HG02610 (cell line): ENCODE data around the gene PLN.

Experiments
- ATAC-seq: cut with Tn5 transposase; IDR thresholded peaks from one replicate; pipeline ENCODE4 v1.9.1; 2021; ENCODE audit warnings: mild to moderate bottlenecking, moderate library complexity; ENCODE audit not compliant: unreplicated experiment

The PLN gene

DNA sequence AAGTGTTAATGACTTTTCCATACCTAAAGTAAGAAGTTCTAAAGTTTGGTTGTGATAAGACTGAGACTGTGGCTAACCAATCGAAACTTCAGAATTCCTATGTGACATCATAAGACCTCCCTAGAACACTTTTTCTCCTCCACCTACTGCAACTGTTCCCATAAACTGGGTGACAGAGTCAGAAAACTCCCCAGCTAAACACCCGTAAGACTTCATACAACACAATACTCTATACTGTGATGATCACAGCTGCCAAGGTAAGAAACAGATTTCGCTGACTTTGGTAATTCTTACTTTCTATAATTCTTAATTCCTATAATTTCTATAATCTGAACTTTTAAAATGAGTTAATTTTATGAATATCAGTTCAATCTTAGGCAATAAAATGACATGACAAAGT lies at the start of gene PLN:
TSS of gene PLN (plus strand) at position 161 of the 400 bp plus-strand sequence. CDS start 10,626 bp downstream, outside the sequence.
- no peak for ATAC-seq

DNA sequence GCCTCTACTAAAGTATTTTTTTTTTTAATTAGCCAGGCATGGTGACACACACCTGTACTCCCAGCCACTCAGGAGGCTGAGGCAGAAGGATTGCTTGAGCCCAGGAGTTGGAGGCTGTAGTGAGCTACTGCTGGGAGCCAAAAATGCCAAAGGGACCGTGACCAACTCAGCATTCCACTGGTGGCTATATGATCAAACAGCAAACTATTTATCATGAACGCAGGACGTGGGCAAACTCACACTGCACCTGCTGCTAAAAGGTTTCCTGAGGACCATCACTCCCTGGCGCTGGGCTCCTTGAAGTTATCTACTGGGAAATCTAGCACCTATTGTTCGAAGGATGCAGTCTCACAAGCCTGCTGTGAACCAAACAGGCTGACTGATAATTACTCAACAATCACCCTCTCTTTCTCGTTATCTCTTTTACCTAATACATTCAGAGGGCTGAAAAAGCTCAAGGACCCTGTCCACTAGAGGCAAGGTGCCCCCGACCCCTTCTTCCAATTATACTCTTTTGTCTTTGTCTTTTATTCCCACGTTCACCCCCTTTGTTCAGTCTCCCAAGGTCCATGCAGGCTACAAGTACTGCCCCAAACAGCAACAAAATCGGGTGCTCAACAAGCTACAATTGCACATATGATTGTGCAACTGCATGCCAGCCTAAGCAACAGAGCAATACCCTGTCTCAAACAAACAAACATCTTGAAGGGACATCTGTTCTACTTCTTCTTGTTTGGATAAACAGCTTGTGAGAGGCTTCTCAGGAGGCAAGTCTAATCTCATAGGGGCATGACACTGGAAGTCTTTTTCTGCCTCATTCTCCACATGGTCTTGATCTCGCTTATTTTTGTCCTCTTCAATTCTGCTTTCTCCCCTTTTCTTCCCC lies 47.7 kb upstream of the PLN start:
- ATAC-seq, result no peak

DNA sequence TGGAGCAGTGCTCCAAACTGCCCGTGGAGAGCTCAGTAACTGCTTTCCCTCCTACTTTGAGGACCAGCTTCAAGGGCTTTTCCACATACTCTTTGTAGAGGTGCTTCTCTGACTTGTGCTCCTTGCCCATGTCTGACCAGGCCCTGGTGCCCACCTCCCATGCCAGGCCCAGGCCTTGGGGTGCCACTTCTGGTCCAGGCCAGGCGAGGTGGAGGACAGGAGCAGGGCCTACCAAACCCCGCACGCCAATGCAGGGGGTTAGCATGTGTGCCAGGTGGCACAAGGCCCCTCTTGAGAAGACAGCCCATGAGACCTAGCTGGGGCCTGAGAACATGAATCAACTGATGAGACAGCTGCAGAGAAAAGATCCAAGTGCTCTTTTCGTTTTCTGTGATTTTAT lies 47.0 kb upstream of the PLN start:
- ATAC-seq, result no peak

DNA sequence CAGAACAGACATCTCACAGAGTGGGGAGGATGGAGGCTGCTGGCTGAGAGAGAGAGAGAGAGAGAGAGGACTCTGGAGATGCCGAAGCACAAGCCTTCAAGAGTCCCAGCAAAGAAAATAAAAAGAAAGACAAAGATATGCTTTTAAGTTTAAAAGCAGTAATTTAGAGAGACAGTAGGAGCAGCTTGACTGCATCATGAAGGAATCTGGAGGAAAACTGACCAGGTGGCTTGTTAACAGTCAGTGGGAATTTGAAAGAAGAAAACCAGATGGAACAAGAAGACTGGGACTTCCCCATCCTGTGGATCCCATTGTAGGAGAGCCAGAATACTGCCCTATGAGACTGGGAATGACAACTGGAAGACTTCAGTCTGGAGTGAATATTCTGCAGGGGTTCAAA lies 46.3 kb upstream of the PLN start:
- ATAC-seq, result no peak

DNA sequence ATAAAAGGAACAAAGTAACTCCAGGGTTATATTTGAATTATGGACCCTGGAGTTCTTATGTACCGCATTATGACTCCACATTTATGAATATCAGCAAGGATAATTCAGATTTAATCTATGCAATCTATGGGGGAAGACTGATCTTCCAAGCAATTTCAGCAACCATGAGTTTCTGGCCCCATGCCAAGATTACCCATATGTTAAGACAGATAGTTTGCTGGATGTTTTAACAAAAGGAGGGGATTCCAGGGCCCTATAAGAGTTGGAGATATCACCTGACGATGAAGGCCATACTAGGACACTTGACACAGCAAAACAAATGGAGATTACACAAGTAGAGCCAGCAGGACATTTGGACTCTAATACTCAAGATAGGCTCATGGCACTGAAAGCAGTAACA lies 45.9 kb upstream of the PLN start:
- ATAC-seq, result no peak

DNA sequence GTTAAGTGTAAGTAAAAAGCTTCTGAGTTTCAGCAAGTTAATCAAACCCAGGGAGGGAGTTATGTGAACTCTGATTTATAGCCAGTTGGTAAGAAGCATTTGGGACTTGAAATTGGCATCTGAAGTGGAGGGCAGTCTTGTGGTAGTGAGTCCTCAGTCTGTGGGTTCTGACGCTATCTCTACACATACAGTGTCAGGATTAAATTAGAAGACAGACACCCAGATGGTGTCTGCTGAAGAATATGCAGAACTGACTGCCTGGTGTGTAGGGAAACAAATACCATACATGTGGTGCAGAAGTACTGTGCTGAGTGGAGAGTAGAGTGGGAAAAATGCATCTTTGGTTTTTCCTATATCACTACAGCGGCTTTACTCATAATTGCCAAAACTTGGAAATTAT lies 43.5 kb upstream of the PLN start:
- ATAC-seq, result no peak

DNA sequence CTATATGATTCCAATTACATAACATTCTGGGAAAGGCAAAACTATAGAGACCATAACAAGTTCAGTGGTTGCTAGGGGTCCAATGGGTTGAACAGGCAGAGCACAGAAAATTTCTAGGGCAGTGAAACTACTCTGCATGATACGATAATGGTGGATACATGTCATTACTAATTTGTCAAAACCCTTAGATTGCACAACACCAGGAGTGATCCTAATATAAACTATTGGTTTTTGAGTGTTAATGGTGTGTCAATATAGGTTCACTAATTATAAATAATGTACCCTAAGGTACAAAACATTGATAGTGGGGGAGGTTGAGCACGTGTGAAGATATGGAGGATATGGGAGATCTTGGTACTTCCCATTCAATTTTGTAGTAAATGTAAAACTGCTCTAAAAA lies 42.4 kb upstream of the PLN start:
- no peak for ATAC-seq

DNA sequence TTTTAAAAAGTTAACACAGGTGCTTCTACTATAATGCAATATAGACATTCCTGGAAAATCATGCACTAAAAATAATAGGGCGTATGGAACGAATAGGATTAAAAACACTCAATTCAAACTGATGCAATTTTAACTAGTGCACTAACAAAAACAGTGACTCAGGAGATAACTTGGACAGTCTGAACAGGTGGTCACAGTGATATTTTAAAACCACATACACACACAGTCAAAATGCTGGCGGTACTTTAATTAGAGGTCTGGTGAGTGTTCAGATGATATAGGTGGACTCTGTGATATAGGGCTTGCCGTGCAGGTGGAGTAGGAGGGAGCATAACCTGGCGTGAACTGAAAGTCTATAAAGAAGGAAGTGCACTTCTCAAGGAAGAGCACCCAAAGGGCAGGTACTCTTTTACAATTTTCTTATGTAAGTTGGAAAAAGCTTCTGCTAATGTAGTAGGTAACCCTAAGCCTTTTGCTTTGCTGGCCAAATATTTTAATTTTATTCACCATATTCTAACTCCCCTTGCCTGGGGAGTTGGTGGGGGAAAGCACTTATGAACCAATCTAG lies 41.9 kb upstream of the PLN start:
- ATAC-seq, result no peak

DNA sequence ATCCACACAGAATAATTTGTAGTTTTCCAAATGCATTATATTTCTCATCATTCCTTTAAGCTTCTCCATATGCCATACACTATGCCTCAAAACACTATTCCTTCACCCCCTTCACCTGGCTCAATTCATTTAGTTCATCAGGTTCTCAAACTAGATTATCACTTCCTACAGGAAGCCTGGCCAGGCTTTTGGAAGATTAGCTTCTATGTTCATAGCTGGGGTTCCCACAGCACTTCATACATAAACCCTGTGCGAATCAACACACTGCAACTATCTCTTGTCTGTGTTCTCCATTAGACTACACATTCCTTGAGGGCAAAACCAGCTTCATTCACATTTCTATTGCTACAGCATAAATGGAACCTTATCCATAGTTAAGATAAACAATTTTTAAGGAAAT lies 40.5 kb upstream of the PLN start:
- no peak for ATAC-seq

DNA sequence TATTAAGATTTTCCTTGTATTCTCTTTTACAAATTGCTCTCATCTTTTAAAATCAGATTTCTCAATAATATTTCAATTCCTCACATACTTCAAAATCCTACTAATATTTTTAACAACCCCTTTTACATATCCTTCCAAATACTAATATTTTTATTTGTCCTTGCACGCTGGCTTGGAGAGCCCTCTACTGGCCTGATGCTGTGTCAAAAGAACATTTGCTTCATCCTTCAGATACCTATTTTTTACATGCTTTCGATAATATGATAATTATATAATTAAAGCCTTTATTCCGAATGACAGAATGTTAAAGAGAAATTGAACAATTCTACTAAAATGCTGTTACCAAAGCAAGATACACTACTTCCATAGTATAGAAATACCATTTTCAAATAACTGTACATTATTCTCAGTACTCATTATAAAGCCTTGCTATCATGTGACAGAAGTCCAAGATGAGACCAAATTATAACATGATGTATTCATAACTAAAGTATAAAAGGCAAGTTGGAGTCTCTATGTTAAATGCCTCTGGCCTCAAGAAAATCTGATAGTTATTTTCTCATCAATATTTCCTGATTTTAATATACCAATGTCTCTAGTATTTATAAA lies 39.0 kb upstream of the PLN start:
- ATAC-seq, result no peak

DNA sequence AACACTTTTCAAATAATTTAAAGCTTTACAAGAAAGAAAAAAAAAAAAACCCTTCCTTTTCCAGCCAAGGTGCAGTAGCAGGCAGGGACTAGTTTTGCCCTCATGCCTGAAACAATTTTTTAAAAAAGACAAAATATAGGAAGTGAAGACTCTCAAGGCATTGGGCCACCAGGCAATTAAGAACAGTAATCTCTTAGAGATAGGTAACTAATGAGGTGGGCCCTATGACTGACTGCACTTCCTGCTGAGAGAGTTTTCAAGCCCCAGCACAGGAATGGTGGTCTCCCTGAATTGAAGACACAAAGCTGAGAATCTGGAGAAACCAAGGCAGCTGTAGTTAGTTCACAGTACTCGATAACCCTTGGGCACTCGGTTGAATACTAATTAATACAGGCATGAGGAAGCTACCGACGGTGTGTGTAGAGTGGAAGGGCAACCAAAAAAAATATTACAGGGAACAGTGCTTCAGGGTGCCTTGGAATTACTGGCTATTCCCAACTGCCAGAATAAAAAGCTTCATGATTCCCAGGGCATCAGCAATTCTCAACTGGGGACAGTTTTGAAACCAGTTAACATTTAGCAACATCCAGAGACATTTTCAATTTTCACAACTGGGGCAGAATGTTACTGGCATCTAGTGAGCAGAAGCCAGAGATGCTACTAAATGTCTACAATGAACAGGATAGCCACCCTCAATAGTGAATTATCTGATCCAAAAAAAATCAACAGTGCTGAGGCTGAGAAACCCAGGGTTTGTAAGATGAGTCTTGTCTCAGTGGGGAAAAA lies 36.0 kb upstream of the PLN start:
- ATAC-seq, result no peak

DNA sequence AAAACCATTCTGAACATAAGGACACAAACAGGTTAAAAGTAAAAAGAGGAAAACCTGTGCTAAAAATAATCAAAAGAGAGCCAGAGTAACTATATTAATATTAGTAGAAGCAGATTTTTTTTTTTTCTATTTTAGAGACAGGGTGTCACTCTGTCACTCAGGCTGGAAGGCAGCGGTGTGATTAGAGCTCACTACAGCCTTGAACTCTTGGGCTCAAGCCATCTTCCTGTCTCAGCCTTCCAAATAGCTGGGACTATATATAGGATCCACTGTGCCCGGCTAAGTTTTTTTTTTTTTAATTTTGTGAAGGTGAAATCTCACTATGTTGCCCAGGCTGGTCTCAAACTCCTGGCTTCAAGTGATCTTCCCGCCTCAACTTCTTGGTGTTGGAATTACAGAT lies 33.4 kb upstream of the PLN start:
- no peak for ATAC-seq

DNA sequence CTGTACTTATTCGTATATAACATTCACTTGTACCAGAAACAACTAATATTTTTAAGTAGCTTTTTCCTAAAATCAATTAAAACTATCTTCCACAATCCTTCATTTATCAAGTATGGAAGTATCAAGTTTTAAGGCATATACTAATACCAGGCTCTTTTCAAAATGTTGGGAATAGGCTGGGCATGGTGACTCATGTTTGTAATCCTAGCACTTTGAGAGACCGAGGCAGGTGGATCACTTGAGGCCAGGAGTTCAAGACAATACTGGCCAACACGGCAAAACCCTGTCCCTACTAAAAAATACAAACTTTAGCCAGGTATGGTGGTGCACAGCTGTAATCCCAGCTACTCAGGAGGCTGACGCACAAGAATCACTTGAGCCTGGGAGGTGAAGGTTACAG lies 25.7 kb upstream of the PLN start:
- ATAC-seq, result no peak

DNA sequence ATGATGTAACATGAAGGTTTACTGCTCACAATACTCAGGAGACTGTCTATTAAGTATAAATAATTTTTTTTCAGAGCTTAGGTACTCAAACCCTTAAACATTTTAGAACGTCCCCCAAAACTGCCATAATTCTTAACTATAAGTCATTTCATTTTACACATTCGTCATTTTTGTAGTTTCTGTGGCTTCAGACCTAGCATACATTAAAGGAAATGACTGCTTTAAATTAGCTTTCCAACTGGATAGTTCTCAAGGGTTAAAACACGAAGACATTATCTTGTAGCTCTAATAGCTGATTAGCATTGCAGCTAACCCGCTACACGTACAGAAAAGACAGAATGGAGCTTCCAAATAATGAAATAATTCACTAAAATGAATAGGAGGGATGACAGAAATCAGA lies 24.9 kb upstream of the PLN start:
- ATAC-seq, result no peak

DNA sequence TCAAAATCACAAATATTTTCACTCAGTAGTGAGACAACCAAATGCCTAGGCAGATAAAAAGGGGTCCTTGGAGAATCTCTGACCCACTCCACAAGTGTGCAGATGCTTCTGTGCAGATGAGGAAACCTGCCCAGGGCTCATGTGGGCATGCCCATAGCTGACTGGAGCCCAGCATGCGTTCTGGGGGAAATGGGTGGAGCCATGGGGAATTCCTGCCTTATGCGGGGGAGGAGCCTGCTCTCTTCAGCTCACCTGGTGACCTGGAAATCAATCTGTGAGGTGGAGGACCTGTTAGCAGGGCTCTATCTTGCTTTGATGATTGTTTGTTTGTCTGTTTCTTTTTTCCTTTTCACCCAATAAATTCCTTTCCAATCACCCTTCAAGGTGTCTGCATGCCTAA lies 23.4 kb upstream of the PLN start:
- ATAC-seq, result no peak

DNA sequence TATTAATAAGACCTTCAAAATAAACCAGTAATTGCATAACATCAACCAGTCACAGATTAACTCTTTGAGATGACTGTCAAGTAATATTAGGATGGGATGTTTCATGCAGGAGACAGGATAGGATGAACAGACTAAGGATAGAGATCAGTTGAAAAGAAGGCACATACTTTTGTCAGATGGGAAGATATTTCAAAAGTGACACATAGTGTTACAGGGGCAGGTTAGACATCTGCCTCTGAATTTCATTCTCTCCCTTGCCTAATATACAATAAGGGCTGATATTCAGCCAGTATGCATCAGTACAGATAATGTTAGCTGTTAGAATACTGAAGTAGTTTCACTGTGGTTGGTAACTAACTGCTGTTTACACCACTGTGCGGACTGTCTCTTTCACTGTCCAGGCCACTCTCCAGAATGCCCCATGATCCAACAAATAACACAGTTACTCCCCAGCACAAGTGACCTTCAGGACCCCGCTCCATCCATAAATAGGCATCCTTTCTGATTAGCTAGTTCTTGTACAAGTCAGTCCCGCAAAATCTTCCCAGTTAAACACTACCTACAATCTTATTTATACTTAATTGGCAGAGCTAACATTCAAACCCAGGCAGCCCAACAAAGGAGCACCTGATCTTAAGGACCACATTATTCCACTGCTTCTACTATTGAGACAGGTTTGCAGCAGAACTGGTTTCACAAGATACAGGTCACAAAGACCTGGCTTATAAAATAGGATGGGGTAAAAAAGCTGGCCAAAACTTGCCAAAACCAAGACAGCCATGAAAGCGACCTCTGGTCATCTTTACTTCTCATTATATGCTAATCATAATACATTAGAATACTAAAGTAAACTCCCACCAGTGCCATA lies 21.9 kb upstream of the PLN start:
- no peak for ATAC-seq

DNA sequence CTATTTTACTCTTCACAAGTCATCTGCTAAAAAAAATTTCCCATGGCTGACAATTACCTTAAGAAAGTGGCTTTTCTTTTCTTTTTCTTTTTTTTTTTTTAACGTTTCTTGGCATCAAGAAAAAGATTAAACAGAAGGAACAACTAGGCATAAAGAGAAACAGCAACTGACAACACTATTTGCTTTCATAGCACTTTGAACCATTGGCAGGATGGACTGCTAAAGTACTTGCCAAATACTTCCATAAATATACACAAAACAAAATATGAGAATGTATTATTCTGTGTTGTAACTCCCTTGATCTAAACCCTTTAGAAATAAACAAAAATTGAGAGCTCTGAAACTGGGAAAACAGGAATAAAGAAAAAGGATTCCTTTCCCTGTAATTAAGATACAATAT lies 20.0 kb upstream of the PLN start:
- no peak for ATAC-seq

DNA sequence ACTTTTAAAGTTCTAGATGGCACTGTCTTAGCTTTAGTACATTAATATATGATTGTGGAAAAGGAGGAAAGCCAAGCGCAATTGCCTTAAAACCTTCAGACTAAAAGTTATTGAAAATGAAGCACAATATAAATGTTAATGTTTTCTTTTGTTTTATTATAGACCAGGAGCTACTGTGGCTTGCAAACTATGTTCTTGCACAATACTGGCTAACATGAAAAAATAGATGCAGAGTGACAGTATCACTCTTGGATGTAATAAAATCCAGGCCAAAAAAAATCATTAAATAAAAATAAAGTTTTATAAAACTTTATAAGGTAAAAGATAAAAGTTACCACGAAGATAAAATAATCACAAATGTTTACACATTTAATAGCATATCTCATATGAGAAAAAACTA lies 18.3 kb upstream of the PLN start:
- ATAC-seq, result no peak

DNA sequence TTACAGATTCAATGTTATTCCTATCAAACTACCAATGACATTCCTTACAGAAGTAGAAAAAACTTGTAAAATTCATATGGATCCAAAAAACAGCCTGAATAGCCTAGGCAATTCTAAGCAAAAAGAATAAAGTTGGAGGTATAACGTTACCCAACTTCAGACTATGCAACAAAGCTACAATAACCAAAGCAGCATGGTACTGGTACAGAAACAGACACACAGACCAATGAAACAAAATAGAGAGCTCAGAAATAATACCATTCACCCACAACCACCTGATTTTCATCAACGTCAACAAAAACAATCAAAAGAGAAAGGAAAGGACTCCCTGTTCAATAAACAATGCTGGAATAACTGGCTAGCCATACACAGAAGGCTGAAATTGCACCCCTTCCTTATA lies 17.2 kb upstream of the PLN start:
- no peak for ATAC-seq

DNA sequence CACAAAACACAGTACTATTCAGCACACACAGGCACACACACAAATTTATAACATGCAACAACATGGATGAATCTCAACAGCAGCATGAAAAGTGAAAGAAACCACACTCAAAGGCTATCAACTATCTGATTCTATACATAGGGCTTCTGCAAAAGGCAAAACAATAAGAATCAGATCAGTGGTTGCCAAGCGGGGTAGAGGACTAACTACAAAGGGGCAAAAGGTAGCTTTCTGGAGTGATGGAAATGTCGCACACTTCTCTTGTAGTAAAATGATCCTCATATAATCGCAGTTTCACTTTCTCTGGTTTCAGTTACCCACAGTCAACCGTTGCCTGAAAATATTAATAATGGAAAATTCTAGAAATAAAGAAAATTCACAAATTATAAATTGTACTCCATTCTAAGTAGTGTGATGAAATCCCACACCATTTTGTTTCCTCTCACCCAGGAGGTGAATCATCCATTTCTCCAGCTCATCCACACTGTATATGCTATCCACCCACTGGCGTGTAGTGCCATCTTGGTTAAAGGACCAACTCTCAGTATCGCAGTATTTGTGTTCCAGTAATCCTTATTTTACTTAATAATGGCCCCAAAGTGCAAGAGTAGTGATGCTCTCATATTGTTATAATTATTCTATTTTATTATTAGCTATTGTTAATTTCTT lies 12.8 kb upstream of the PLN start:
- no peak for ATAC-seq
